Measurements from ENCODE around the gene CALD1.

CALD1 gene

GRCh38 chr7:134763960-134764359 is 15.5 kb upstream of the CALD1 start:
- no peak for DNase-seq

GRCh38 chr7:134764365-134764764 is 15.1 kb upstream of the CALD1 start:
- DNase-seq, result no peak

GRCh38 chr7:134766779-134767519 is 12.5 kb upstream of the CALD1 start:
- peak; percentile 60 for DNase-seq

- no peak for DNase-seq
Observed at GRCh38 chr7:134767520-134768168, 11.8 kb upstream of the CALD1 start.

- DNase-seq, result no peak
Observed at GRCh38 chr7:134768243-134768642, 11.2 kb upstream of the CALD1 start.

- DNase-seq, result no peak
Observed at GRCh38 chr7:134770676-134771075, 8.8 kb upstream of the CALD1 start.

GRCh38 chr7:134771111-134771510 is 8.3 kb upstream of the CALD1 start:
- DNase-seq, result no peak

GRCh38 chr7:134771889-134772288 is 7.5 kb upstream of the CALD1 start:
- no peak for DNase-seq

GRCh38 chr7:134772401-134772800 is 7.0 kb upstream of the CALD1 start:
- no peak for DNase-seq

GRCh38 chr7:134773164-134773563 is 6.3 kb upstream of the CALD1 start:
- no peak for DNase-seq

- DNase-seq, result no peak
Observed at GRCh38 chr7:134774119-134774518, 5.3 kb upstream of the CALD1 start.

GRCh38 chr7:134777470-134777869 is 2.0 kb upstream of the CALD1 start:
- no peak for DNase-seq

GRCh38 chr7:134777908-134778580 is 1.4 kb upstream of the CALD1 start:
- no peak for DNase-seq

GRCh38 chr7:134779741-134780065 is 269 bp downstream of the CALD1 start:
- no peak for DNase-seq

- no peak for DNase-seq
Observed at GRCh38 chr7:134780166-134780828, 863 bp downstream of the CALD1 start.

- no peak for DNase-seq
Observed at GRCh38 chr7:134781171-134781570, 1.7 kb downstream of the CALD1 start.

- no peak for DNase-seq
Observed at GRCh38 chr7:134782121-134782623, 2.7 kb downstream of the CALD1 start.

- DNase-seq, result no peak
Observed at GRCh38 chr7:134783294-134784069, 4.0 kb downstream of the CALD1 start.

- no peak for DNase-seq
Observed at GRCh38 chr7:134784251-134785049, 5.0 kb downstream of the CALD1 start.

- no peak for DNase-seq
Observed at GRCh38 chr7:134785842-134786241, 6.4 kb downstream of the CALD1 start.

- DNase-seq, result no peak
Observed at GRCh38 chr7:134787064-134787463, 7.6 kb downstream of the CALD1 start.

GRCh38 chr7:134787720-134788119 is 8.3 kb downstream of the CALD1 start:
- no peak for DNase-seq
